Ovary (tissue), 3 donors: ENCODE measurements around the gene ANXA4.

ENCODE experiments used
- EP300 ChIP-seq: sonication (generic); formaldehyde crosslinking; IDR thresholded peaks from one replicate; pipeline ENCODE4 v1.6.1; 2017; ENCODE audit warnings: antibody characterized with exemption
- POLR2A ChIP-seq: fragments of 450-650 bp; IDR thresholded peaks from one replicate; pipeline ENCODE4 v1.6.1; 2017; ENCODE audit warnings: antibody characterized with exemption, mild to moderate bottlenecking, moderate library complexity
- TF ChIP-seq, protein P1 (sequence below), 3 donors: fragments of 450-650 bp in 2 of 3; fragments of 200-600 bp in 1 of 3; IDR thresholded peaks; one replicate each; pipeline versions ENCODE4 v1.5.1 to v1.8.0; 2016 to 2022; ENCODE audit warnings: antibody characterized with exemption in 3 of 3, mild to moderate bottlenecking in 1 of 3
- donor health status: DM: no; HTN: no; CAD: no.

DNA sequence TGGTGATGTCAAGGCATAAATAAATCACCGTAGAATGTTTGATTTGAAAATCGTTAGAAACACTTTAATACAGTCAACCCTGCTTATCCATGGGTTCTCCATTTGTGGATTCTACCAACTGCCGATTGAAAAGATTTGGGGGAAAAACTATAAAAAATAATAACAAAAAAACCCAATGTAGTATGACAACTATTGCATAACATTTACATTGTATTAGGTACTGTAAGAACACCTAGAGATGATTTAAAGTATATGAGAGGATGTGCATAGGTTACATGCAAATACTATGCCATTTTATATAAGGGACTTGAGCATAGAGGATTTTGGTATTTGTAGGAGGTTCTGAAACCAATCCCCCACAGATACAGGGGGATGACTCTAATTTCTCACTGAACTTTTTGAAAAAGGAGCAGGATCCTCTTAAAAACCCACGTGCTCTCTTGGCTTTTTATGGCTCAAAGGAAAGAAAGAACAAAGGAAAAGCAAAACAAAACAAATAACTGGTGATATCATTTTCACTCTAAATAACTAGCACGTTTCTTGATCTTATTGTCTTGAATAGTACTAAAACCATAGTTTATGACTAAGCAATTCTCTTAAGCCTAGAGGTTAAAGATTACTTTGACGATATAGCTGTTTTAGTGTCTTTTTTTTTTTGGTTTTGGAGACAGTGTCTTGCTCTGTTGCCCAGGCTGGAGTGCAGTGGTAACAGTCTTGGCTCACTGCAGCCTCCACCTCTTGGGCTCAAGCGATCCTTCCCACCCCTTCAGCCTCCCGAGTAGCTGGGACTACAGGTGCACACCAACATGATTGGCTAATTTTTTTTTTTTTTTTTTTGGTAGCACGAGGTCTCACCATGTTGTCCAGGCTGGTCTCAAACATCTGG, 104.5 kb downstream of the ANXA4 start:
- TF ChIP-seq, protein P1, sequence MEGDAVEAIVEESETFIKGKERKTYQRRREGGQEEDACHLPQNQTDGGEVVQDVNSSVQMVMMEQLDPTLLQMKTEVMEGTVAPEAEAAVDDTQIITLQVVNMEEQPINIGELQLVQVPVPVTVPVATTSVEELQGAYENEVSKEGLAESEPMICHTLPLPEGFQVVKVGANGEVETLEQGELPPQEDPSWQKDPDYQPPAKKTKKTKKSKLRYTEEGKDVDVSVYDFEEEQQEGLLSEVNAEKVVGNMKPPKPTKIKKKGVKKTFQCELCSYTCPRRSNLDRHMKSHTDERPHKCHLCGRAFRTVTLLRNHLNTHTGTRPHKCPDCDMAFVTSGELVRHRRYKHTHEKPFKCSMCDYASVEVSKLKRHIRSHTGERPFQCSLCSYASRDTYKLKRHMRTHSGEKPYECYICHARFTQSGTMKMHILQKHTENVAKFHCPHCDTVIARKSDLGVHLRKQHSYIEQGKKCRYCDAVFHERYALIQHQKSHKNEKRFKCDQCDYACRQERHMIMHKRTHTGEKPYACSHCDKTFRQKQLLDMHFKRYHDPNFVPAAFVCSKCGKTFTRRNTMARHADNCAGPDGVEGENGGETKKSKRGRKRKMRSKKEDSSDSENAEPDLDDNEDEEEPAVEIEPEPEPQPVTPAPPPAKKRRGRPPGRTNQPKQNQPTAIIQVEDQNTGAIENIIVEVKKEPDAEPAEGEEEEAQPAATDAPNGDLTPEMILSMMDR (IDR thresholded peaks at IDR 0.05) = no peak
- TF ChIP-seq POLR2A (no peak), EP300 (no peak)
